AG09319 (cell line): Measurements from ENCODE around the gene BANK1.

ENCODE experiments used
- DNase-seq: peaks from one replicate; pipeline ENCODE4 v3.0.0-alpha.2; 2010; ENCODE audit warnings: low read depth; ENCODE audit errors: extremely low read depth
- CTCF ChIP-seq: IDR thresholded peaks from 2 replicates; pipeline ENCODE4 v1.5.1; 2011; ENCODE audit warnings: low read depth, mild to moderate bottlenecking, inconsistent platforms, low read length, moderate library complexity

Gene BANK1

GRCh38 chr4:101952985-101953384 lies 162.5 kb downstream of the BANK1 start:
- DNase-seq, result no peak
- no peak for TF ChIP-seq CTCF

GRCh38 chr4:101953949-101954348 lies 163.4 kb downstream of the BANK1 start:
- TF ChIP-seq CTCF, result no peak
- no peak for DNase-seq

GRCh38 chr4:101954351-101954750 lies 163.8 kb downstream of the BANK1 start:
- TF ChIP-seq CTCF, result no peak
- DNase-seq, result no peak

GRCh38 chr4:101954975-101955678 lies 164.6 kb downstream of the BANK1 start:
- no peak for TF ChIP-seq CTCF

GRCh38 chr4:101956068-101956825 lies 165.7 kb downstream of the BANK1 start:
- DNase-seq, result no peak
- no peak for TF ChIP-seq CTCF

More at GRCh38 chr4:101954975-101955678, 164.6 kb downstream of the BANK1 start:
- DNase-seq, result no peak

GRCh38 chr4:101958547-101958946 lies 168.0 kb downstream of the BANK1 start:
- no peak for DNase-seq
- TF ChIP-seq CTCF, result no peak

- DNase-seq, result no peak
- no peak for TF ChIP-seq CTCF
These were observed 169.9 kb downstream of the BANK1 start for GRCh38 chr4:101960431-101960830.
